ENCODE measurements around the gene KDSR.

DNA sequence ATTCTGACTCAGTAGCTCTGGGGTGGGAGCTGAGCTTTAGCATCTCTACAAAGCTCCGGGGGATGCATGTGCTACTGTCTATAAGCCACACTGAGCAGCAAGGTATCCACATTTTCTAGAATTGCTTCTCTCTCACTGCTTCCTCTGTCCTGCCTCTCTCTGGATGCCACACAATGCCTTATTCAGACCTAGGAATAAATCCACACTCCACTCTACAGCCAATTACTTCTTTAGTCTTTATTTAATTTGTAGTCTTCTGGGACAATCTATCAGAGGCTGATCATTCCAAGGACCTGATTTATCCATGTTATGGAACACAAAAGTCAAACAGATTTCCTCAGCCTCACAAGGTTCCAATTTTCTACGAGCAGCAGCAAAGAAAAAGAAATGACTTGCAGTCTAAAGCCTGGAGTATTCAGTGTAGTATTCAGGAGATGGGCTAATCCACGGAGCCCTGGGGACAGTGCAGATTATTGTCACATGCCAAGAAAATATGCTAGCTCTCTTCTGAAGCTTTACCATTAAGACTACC is 51.8 kb downstream of the KDSR start:
- TF ChIP-seq, protein P1, sequence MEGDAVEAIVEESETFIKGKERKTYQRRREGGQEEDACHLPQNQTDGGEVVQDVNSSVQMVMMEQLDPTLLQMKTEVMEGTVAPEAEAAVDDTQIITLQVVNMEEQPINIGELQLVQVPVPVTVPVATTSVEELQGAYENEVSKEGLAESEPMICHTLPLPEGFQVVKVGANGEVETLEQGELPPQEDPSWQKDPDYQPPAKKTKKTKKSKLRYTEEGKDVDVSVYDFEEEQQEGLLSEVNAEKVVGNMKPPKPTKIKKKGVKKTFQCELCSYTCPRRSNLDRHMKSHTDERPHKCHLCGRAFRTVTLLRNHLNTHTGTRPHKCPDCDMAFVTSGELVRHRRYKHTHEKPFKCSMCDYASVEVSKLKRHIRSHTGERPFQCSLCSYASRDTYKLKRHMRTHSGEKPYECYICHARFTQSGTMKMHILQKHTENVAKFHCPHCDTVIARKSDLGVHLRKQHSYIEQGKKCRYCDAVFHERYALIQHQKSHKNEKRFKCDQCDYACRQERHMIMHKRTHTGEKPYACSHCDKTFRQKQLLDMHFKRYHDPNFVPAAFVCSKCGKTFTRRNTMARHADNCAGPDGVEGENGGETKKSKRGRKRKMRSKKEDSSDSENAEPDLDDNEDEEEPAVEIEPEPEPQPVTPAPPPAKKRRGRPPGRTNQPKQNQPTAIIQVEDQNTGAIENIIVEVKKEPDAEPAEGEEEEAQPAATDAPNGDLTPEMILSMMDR (IDR thresholded peaks at IDR 0.05; ENCODE audit: poor library complexity, severe bottlenecking), result no peak
- TF ChIP-seq EP300 (conservative IDR thresholded peaks at IDR 0.05; ENCODE audit: poor library complexity, severe bottlenecking) (no peak), SMC3 (conservative IDR thresholded peaks at IDR 0.05; ENCODE audit: poor library complexity) (no peak), RAD21 (conservative IDR thresholded peaks at IDR 0.05) (no peak)
- TF ChIP-seq, protein P2, sequence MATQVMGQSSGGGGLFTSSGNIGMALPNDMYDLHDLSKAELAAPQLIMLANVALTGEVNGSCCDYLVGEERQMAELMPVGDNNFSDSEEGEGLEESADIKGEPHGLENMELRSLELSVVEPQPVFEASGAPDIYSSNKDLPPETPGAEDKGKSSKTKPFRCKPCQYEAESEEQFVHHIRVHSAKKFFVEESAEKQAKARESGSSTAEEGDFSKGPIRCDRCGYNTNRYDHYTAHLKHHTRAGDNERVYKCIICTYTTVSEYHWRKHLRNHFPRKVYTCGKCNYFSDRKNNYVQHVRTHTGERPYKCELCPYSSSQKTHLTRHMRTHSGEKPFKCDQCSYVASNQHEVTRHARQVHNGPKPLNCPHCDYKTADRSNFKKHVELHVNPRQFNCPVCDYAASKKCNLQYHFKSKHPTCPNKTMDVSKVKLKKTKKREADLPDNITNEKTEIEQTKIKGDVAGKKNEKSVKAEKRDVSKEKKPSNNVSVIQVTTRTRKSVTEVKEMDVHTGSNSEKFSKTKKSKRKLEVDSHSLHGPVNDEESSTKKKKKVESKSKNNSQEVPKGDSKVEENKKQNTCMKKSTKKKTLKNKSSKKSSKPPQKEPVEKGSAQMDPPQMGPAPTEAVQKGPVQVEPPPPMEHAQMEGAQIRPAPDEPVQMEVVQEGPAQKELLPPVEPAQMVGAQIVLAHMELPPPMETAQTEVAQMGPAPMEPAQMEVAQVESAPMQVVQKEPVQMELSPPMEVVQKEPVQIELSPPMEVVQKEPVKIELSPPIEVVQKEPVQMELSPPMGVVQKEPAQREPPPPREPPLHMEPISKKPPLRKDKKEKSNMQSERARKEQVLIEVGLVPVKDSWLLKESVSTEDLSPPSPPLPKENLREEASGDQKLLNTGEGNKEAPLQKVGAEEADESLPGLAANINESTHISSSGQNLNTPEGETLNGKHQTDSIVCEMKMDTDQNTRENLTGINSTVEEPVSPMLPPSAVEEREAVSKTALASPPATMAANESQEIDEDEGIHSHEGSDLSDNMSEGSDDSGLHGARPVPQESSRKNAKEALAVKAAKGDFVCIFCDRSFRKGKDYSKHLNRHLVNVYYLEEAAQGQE (IDR thresholded peaks at IDR 0.05; ENCODE audit: borderline replicate concordance), result no peak
